ENCODE measurements around the gene MIDN.
A peak's percentile ranks its signal among the peaks of the same experiment; 100 is the strongest.

Gene MIDN

GRCh38 chr19:1222394-1222793 is 26.0 kb upstream of the MIDN start:
- no peak for TF ChIP-seq CTCF (IDR thresholded peaks at IDR 0.05; ENCODE audit: insufficient read depth, missing control alignments)
- no peak for FAIRE-seq
- no peak for DNase-seq (ENCODE audit: insufficient read length, low spot score)

- no peak for FAIRE-seq
- peak; percentile 80 for DNase-seq (ENCODE audit: insufficient read length, low spot score)
- peak; percentile 48 for TF ChIP-seq CTCF (IDR thresholded peaks at IDR 0.05; ENCODE audit: insufficient read depth, missing control alignments)
These were observed 25.1 kb upstream of the MIDN start for GRCh38 chr19:1223018-1223855.

GRCh38 chr19:1224047-1224825 is 24.1 kb upstream of the MIDN start:
- no peak for FAIRE-seq
- no peak for TF ChIP-seq CTCF (IDR thresholded peaks at IDR 0.05; ENCODE audit: insufficient read depth, missing control alignments)
- DNase-seq (ENCODE audit: insufficient read length, low spot score), result no peak

GRCh38 chr19:1224847-1225246 is 23.5 kb upstream of the MIDN start:
- no peak for FAIRE-seq
- TF ChIP-seq CTCF (IDR thresholded peaks at IDR 0.05; ENCODE audit: insufficient read depth, missing control alignments), result no peak

GRCh38 chr19:1225440-1226226 is 22.8 kb upstream of the MIDN start:
- no peak for DNase-seq (ENCODE audit: insufficient read length, low spot score)
- FAIRE-seq, result no peak
- TF ChIP-seq CTCF (IDR thresholded peaks at IDR 0.05; ENCODE audit: insufficient read depth, missing control alignments), result no peak

More at GRCh38 chr19:1224847-1225246, 23.5 kb upstream of the MIDN start:
- DNase-seq (ENCODE audit: insufficient read length, low spot score), result no peak

- DNase-seq (ENCODE audit: insufficient read length, low spot score), result no peak
- no peak for FAIRE-seq
- TF ChIP-seq CTCF (IDR thresholded peaks at IDR 0.05; ENCODE audit: insufficient read depth, missing control alignments), result no peak
These were observed 22.2 kb upstream of the MIDN start for GRCh38 chr19:1226227-1226518.

All from D721Med (cell line).